Neural progenitor cell (in vitro differentiated cells): Measurements from ENCODE around the gene TLE6.

Source experiments
- CTCF ChIP-seq: fragments of 200-600 bp; sonication (generic); IDR thresholded peaks from 2 replicates; pipeline ENCODE4 v1.5.1; 2017; ENCODE audit warnings: antibody characterized with exemption, mild to moderate bottlenecking
- EZH2 ChIP-seq: fragments of 200-600 bp; sonication (generic); IDR thresholded peaks from 2 replicates; pipeline ENCODE4 v1.6.1; 2017; ENCODE audit warnings: antibody characterized with exemption, mild to moderate bottlenecking, moderate library complexity
- EZH2phosphoT487 ChIP-seq: fragments of 200-600 bp; sonication (generic); IDR thresholded peaks from 2 replicates; pipeline ENCODE4 v1.6.1; 2017; ENCODE audit warnings: antibody characterized with exemption

- TF ChIP-seq CTCF (no peak), EZH2 (no peak), EZH2phosphoT487 (no peak)
Measured at GRCh38 chr19:2969104-2969504, 8.3 kb upstream of the TLE6 start.
